Hematopoietic multipotent progenitor cell treated with erythropoietin and hydrocortisone succinate and interleukin-3 and kit ligand, for 6 days (in vitro differentiated cells): ENCODE measurements around the gene TAF5.
"Not testable (repeated sequence)": the region's sequence is repeated elsewhere in the genome, so short reads cannot be mapped to it uniquely, and the experiment has no call there.

Experiments used
- DNase-seq: peaks from one replicate; pipeline ENCODE4 v3.0.0-alpha.2; 2015

Gene TAF5

GRCh38 chr10:103415581-103415980 lies 47.8 kb downstream of the TAF5 start:
- no peak for DNase-seq

DNA sequence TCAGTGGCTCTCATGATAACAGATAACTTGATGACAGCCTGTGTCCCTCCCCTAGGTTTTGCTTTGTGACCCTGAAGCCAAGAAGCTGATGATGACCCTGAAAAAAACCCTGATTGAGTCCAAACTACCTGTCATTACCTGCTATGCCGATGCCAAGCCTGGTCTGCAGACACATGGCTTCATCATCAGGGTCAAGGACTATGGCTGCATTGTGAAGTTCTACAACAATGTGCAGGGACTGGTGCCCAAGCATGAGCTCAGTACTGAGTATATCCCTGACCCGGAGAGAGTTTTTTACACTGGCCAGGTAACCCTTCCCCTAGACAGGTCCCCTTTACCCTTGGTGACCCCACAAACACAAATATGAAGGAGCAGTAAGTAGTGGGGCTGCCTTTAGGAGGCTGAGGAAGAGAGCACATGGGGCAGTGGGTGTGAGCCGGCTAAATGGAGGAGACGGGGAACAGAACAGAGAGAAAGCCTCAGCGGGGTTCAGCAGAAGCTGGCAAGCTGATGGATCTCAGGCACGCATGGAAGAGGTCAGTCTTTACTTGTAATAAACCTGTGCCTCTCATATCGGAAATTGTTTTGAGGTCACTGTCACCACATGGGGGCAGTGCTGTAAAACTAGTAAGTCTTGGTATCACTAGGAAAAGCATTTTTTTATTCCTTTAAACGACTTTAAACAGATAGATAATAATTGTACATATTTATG lies 48.8 kb downstream of the TAF5 start:
- DNase-seq = peak; percentile 87

- not testable (repeated sequence) for DNase-seq
Observed at GRCh38 chr10:103417148-103417469, 49.3 kb downstream of the TAF5 start.

DNA sequence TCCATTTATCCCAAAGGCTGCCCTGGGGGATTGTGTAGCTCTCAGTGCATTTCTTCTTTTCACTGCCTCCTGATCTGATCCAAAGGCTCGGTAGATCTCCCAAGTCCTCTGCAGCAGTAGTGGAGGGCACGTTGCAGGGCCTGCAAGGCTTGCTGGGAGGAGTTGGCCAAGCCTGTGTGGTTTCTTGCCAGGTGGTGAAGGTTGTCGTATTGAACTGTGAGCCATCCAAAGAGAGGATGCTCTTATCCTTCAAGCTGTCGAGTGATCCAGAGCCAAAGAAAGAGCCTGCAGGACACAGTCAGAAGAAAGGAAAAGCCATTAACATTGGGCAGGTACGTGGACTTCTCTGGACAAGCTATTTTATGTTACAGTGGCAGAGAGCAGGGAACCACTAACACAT lies 49.8 kb downstream of the TAF5 start:
- DNase-seq = no peak

- DNase-seq = no peak
Observed at GRCh38 chr10:103419101-103419500, 51.3 kb downstream of the TAF5 start.

- DNase-seq = no peak
Observed at GRCh38 chr10:103423748-103424147, 56.0 kb downstream of the TAF5 start.

DNA sequence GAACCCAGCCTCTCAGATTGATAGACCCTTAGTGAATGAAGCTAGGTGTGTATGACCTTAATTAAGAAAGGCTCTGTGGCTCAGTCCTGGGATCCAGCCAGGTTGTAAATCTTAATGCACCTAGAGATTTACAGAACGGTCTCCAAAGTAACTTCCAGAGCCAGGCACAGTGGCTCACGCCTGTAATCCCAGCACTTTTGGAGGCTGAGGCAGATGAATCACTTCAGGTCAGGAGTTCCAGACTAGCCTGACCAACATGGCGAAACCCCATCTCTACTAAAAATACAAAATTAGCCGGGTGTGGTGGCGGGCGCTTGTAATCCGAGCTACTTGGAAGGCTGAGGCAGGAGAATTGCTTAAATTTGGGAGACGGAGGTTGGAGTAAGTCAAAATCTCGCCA lies 60.1 kb downstream of the TAF5 start:
- no peak for DNase-seq

DNA sequence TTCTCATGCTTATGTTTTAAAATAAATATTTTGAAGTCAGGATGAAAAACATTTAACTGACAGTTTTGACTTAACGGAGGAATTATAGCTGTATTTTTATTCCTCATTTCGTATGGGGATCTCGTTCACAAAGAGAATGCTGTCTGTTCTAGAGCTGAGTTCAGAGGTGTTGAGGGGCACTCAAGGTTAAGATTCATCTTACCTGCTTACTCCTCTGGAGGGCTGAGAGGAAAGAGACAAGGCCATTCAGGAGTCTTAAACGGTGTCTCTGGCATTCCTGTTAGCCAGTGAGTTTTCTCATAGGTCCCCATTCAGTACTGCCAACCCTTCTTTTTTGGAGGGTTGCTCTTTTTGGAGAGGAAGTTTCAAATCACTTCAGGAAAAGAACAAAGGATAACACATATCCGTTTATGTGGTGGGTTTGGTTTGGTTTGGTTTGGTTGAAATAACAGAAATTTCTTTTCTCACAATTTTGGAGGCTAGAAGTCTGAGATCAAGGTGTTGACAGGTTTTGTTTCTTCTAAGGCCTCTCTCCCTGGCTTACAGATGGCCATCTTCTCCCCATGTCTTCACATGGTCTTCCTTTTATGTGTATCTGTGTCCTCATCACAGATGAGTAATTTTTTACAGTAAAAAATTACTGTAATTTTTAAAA lies 61.3 kb downstream of the TAF5 start:
- DNase-seq = no peak

DNA sequence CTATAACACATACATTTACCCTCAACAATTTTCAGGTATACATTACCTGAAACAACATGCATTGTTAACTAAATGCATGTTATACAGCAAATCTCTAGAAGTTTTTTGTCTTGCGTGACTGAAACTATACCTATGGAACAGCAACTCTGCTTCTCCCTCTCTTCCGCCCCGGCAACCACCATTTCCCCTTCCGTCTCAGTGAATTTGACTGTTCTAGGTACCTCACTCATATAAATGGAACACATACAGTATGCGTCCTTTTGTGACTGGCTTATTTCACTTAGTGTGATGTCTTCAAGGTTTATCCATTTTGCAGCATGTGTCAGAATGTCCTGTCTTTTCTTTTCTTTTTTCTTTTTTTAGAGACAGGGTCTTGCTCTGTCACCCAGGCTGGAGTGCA lies 61.9 kb downstream of the TAF5 start:
- no peak for DNase-seq

- DNase-seq = no peak
Observed at GRCh38 chr10:103431902-103432301, 64.1 kb downstream of the TAF5 start.

DNA sequence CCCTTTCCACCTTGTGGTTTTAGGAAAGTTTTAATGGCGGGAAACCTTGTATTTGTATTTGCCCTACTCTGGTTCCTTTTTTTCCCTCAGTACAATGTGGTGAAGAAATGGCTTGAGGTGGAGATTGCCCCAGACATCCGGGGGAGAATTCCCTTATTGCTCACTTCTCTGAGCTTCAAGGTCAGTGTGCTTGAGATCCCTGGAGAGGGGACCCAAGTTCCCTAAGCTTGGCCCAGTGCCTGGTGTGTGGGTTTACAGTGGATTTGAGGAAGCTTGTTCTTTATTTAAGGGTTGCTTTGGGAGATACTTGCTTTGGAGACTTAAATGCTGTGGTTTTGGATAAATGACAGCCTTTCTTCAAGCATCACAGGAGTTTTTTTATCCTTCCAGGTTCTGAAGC lies 66.1 kb downstream of the TAF5 start:
- DNase-seq = no peak
